Upper lobe of left lung (tissue), 6 donors: ENCODE data around the gene SH3BP4. TPM values are rescaled to one million over a fixed set of nuclear protein-coding genes. Genes with fewer than 3 reads are reported as not detected.

ENCODE experiments used
- ATAC-seq, 2 donors: fragments of 200-7000 bp; cut with Tn5 transposase; one replicate each; pipeline ENCODE4 v1.9.1; 2022; ENCODE audit warnings: mild to moderate bottlenecking in 2 of 2, moderate library complexity in 2 of 2; ENCODE audit not compliant: low FRiP score in 2 of 2
- DNase-seq, 2 donors: peaks; one replicate each; pipeline ENCODE4 v3.0.0-alpha.2; 2019 to 2020
- H3K27ac ChIP-seq, 4 donors: fragments of 200-600 bp; sonication (generic); one replicate each; pipeline ENCODE4 v1.5.1; 2016 to 2019
- H3K27me3 ChIP-seq, 4 donors: fragments of 200-600 bp; sonication (generic); one replicate each; pipeline ENCODE4 v1.5.1; 2017 to 2019
- H3K36me3 ChIP-seq, 4 donors: fragments of 200-600 bp; sonication (generic); one replicate each; pipeline ENCODE4 v1.5.1; 2016 to 2019
- H3K4me1 ChIP-seq, 4 donors: fragments of 200-600 bp; sonication (generic); one replicate each; pipeline ENCODE4 v1.5.1; 2018 to 2019
- H3K4me3 ChIP-seq, 4 donors: fragments of 200-600 bp; sonication (generic); one replicate each; pipeline ENCODE4 v1.5.1; 2017 to 2019; ENCODE audit warnings: mild to moderate bottlenecking in 2 of 4, moderate library complexity in 1 of 4
- H3K9me3 ChIP-seq, 4 donors: fragments of 200-600 bp; sonication (generic); one replicate each; pipeline ENCODE4 v1.5.1; 2018 to 2019
- CTCF ChIP-seq, 6 experiments: fragments of 450-650 bp in 4 of 6; fragments of 200-600 bp in 2 of 6; sonication (generic) in 2 of 6; IDR thresholded peaks; one replicate each; pipeline ENCODE4 v1.5.1; 2016 to 2019; ENCODE audit warnings: antibody characterized with exemption in 6 of 6
- EP300 ChIP-seq, 4 donors: sonication (generic); formaldehyde crosslinking; IDR thresholded peaks; one replicate each; pipeline ENCODE4 v1.5.1; 2017; ENCODE audit warnings: antibody characterized with exemption in 4 of 4, control low read depth in 2 of 4
- POLR2A ChIP-seq, 4 donors: fragments of 450-650 bp; IDR thresholded peaks; one replicate each; pipeline ENCODE4 v1.5.1; 2016 to 2017; ENCODE audit warnings: antibody characterized with exemption in 4 of 4, mild to moderate bottlenecking in 2 of 4
- POLR2AphosphoS5 ChIP-seq, 2 donors: sonication (generic); formaldehyde crosslinking; IDR thresholded peaks; one replicate each; pipeline ENCODE4 v1.5.1; 2017; ENCODE audit warnings: antibody characterized with exemption in 2 of 2
- WGBS, 2 donors: methylation state at CpG; one replicate each; pipeline ENCODE4 v1.1.5; 2017 to 2018; 5-methylcytosine and 5-hydroxymethylcytosine counted together
- total RNA-seq, 6 donors: library from RNA; depleted of rRNA in 4 of 6; stranded (reverse); fragments of >200 nt in 4 of 6; gene quantifications; one replicate each; pipeline versions ENCODE4 v1.1.0 to v1.2.1, GENCODE V29; 2016 to 2021
- donor health status: DM: no; HTN: no; CAD: no; lungs with moderate emphysema.
- donor health status: DM: no; HTN: yes; CAD: no; lungs with severe emphysema.

SH3BP4 gene
- total RNA-seq, 6 donors from 2014 or later: 27.3 to 57.3 (median 33.4) TPM

- Histone ChIP-seq H3K27me3 (no peaks in the 10 kb centered on the region), H3K36me3 (no peaks in the 10 kb centered on the region), H3K4me1 (no peaks in the 10 kb centered on the region), H3K9me3 (no peaks in the 10 kb centered on the region), H3K27ac (no peak overlapping the region), H3K4me3 (no peak overlapping the region)
- DNase-seq: no peak
- TF ChIP-seq EP300 (IDR thresholded peaks at IDR 0.05): no peak
- no peak for TF ChIP-seq POLR2AphosphoS5 (IDR thresholded peaks at IDR 0.05)
- no peak for TF ChIP-seq CTCF (IDR thresholded peaks at IDR 0.05)
- no peak for TF ChIP-seq POLR2A (IDR thresholded peaks at IDR 0.05)
- ATAC-seq: peak in 1 of 2 donors; percentile 34
- WGBS, 2 donors: 53 to 66% methylated on average over 10 to 17 of the region's 17 CpGs
Measured at GRCh38 chr2:235063471-235063961, 111.7 kb downstream of the SH3BP4 start.

- no peaks in the 10 kb centered on the region for H3K27me3 ChIP-seq
- ATAC-seq (no peak), DNase-seq (no peak)
- TF ChIP-seq POLR2A (IDR thresholded peaks at IDR 0.05) (no peak), CTCF (IDR thresholded peaks at IDR 0.05) (no peak), POLR2AphosphoS5 (IDR thresholded peaks at IDR 0.05) (no peak), EP300 (IDR thresholded peaks at IDR 0.05) (no peak)
- no peaks in the 10 kb centered on the region for H3K9me3 ChIP-seq
- no peak overlapping the region for H3K27ac ChIP-seq
- no peaks in the 10 kb centered on the region for H3K36me3 ChIP-seq
- 78 to 83% methylated on average over 7 of the region's 7 CpGs for WGBS, 2 donors
- no peak overlapping the region for H3K4me3 ChIP-seq
- H3K4me1 ChIP-seq: no peaks in the 10 kb centered on the region
Measured at GRCh38 chr2:235064976-235065375, 113.2 kb downstream of the SH3BP4 start.

GRCh38 chr2:235066490-235066889 is 114.7 kb downstream of the SH3BP4 start:
- ATAC-seq (no peak), DNase-seq (no peak)
- 75 to 82% methylated on average over 4 of the region's 4 CpGs for WGBS, 2 donors
- H3K27me3 ChIP-seq: no peaks in the 10 kb centered on the region
- TF ChIP-seq POLR2A (IDR thresholded peaks at IDR 0.05): no peak
- TF ChIP-seq EP300 (IDR thresholded peaks at IDR 0.05): no peak
- TF ChIP-seq CTCF (IDR thresholded peaks at IDR 0.05): no peak
- TF ChIP-seq POLR2AphosphoS5 (IDR thresholded peaks at IDR 0.05): no peak
- no peak overlapping the region for H3K4me3 ChIP-seq
- H3K4me1 ChIP-seq: no peaks in the 10 kb centered on the region
- no peaks in the 10 kb centered on the region for H3K36me3 ChIP-seq
- no peaks in the 10 kb centered on the region for H3K9me3 ChIP-seq
- H3K27ac ChIP-seq: no peak overlapping the region

- Histone ChIP-seq H3K9me3 (no peaks in the 10 kb centered on the region), H3K4me1 (no peaks in the 10 kb centered on the region), H3K27me3 (no peaks in the 10 kb centered on the region), H3K4me3 (no peak overlapping the region), H3K36me3 (no peaks in the 10 kb centered on the region), H3K27ac (no peak overlapping the region)
- DNase-seq: no peak
- WGBS, 2 donors: 72 to 80% methylated on average over 4 of the region's 4 CpGs
- ATAC-seq: no peak
- TF ChIP-seq CTCF (IDR thresholded peaks at IDR 0.05) (no peak), POLR2AphosphoS5 (IDR thresholded peaks at IDR 0.05) (no peak), POLR2A (IDR thresholded peaks at IDR 0.05) (no peak), EP300 (IDR thresholded peaks at IDR 0.05) (no peak)
Measured at GRCh38 chr2:235066895-235067294, 115.1 kb downstream of the SH3BP4 start.

- no peaks in the 10 kb centered on the region for H3K9me3 ChIP-seq
- DNase-seq (no peak), ATAC-seq (no peak)
- no peak overlapping the region for H3K27ac ChIP-seq
- no peaks in the 10 kb centered on the region for H3K36me3 ChIP-seq
- TF ChIP-seq POLR2AphosphoS5 (IDR thresholded peaks at IDR 0.05) (no peak), CTCF (IDR thresholded peaks at IDR 0.05) (no peak), POLR2A (IDR thresholded peaks at IDR 0.05) (no peak)
- WGBS, 2 donors: 79 to 92% methylated on average over 3 of the region's 3 CpGs
- H3K4me3 ChIP-seq: no peak overlapping the region
- H3K4me1 ChIP-seq: no peaks in the 10 kb centered on the region
- no peaks in the 10 kb centered on the region for H3K27me3 ChIP-seq
Measured at GRCh38 chr2:235068701-235069100, 116.9 kb downstream of the SH3BP4 start.
